Occipital lobe (tissue), 2 donors: Measurements from ENCODE around the gene GLYR1. TPM values are rescaled to one million over a fixed set of nuclear protein-coding genes. Genes with fewer than 3 reads are reported as not detected.

Experiments used
- DNase-seq: peaks from one replicate; lab custom pipeline; 2025; lab: John Stamatoyannopoulos, UW
- total RNA-seq: library from RNA; depleted of rRNA; stranded (reverse); fragments of >200 nt; gene quantifications from one replicate; pipeline ENCODE4 v1.2.3, GENCODE V29; 2014

GLYR1 gene
- total RNA-seq, 1 donor from 2014 or later: 70.2 TPM

DNA sequence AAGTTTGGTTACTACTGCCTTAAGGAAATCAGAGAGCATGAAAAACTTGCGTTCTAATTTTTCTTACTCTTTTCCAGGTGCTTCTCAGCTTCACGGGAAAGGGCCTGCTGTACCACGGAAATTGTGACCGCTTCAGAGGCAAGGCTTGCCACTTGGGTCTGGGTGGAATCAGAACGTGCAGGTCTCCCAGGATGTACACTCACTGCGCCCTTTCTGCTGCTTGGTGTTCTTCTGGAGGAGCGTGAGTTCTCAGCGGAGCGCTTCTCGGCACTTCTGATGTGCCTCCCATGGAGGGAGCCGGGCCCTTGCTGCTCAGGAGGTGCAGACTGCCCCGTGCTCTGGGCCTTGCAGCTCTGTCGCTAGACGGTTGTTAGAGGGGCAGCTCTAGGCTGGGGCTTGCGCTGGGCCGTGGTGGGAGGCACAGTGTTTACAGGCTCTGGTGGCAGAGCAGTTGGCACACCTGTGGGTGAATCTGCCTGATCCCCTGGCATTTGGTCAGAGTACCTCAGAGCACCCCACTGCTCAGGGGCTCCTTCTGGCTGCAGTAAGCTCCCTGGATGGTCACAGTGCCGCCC is 33.0 kb upstream of the GLYR1 start:
- DNase-seq: no peak

DNA sequence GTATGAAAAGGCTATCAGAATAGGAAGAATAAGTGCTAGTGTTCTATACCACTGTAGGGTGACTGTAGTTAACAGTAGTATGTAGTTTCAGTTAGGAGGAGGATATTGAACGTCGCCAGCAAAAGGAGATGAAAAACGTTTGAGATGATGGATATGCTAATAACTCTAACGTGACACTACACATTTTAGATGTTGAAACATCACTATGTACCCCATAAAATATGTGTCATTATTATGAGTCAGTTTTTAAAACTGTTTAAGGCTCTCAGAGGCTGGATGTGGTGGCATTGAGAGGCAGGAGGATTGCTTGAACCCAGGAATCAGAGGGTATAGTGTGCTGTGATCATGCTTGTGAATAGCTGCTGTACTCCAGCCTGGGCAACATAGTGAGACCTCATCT is 32.0 kb upstream of the GLYR1 start:
- DNase-seq: no peak

DNA sequence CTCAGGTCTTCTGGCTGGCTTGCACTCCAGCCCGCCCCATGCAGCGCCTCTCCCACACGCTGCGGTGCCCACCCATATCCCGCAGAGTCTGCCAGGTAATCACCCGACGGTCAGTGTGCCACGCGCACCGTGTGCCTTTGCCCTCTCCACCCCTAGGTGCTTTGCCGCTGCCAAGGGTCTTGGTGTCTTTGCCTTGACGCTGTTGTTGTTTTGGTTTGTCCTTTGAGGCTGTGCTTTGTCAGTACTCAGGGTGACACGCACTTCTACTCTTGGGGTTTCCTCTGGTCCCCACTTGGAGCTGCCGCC is 30.2 kb upstream of the GLYR1 start:
- no peak for DNase-seq

DNA sequence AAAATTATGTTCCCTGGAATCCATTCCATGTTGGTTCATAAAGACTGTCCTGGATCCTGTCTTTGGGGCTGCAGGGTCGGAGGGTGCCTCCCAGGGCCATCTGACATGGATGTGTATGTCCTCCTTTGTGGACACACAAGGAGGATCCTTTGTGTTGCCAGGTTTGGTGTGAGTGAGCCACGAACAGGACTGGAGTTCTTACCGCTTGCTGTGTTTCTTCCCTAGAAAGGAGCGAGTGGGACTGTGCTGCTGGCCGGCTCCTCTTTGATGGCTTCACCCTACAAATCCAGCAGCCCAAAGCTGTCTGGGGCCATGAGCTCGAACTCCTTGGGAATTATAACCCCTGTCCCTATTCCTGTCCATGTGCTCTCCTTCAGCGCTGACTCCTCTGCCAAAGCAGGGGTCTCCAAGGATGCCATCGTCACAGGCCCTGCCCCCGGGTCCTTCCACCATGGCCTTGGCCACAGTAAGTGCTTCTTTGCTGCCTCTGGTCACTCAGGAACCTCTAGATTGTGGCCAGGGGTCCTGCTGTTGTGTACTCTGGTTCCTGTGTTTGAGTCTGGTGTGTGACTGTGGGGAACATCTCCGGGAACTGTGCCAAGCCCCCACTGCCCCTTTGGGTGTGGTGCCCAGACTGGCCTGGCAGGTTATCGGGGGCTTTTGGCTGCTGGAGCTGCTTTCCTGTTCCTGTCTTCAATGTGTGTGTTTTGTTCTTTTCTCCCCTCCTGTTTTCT is 29.7 kb upstream of the GLYR1 start:
- DNase-seq: no peak

DNA sequence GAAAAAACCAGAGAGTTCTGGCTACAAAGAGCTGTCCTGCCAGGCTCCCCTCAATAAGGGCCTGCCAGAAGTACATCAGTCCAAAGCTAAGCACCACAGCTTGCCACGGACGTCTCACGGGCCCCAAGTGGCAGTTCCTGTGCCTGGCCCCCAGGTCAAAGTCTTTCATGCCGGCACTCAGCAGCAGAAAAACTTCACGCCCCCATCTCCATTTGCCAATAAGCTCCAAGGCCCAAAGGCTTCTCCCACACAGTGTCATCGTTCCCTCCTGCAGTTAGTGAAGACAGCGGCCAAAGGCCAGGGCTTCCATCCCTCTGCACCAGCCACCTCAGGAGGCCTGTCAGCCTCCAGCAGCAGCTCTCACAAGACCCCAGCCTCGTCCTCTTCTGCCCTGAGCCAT is 27.6 kb upstream of the GLYR1 start:
- no peak for DNase-seq

DNA sequence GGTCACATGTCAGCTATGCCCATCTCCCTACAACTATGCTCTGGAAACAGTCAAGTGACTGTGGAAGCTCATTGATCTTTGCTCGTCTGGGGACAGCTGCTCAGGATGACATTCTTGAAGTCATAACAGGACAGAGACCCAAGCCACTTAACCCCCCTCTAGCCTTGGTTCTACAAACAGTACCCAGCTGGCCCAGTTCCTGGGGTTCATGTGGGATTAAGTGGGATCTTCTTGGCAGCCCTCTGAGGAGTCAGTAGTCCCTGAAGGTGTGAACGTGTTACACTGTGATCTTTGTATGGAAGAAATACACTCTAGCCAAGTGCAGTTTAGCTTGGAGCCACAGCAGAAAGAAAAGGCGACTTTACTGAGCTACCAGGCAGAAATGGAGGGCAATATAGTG is 26.0 kb upstream of the GLYR1 start:
- DNase-seq: no peak

DNA sequence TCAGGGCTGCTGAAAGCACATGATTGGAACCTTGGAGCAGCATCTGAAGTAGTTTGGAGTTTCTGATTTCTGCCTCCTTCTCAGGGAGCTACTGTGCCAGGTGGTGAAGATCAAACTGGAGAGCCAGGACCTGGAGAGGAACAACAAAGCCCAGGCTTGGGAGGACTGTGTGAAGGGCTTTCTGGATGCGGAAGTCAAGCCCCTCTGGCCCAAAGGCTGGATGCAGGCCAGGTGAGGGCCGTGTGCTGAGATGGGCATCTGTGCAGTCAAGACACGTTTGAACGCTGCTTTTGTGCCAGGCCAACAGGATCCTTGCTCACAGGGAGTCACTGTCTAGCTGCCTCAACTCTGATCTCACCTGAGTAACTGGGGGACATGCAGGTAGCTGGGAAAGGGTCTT is 24.0 kb upstream of the GLYR1 start:
- no peak for DNase-seq

DNA sequence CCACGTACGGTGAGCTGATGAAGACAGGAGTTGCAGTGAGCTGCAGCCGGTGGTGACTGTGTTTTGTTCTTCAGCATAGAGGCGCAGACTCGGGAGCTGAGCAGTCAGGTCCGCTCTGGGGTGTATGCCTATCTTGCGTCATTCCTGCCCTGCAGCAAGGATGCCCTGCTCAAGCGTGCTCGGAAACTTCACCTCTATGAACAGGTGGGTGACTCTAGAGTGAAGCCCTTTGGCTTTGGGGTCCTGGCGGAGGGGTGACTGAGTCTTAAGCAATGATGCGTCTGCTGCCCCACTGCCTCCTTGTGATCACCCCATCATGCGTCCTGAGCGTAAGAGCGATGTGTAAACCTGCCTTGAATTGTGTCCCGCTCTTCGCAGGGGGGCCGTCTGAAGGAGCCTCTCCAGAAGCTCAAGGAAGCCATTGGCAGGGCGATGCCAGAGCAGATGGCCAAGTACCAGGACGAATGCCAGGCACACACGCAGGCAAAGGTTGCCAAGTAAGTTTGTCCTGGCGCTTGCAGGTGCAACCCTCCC is 23.1 kb upstream of the GLYR1 start:
- no peak for DNase-seq

DNA sequence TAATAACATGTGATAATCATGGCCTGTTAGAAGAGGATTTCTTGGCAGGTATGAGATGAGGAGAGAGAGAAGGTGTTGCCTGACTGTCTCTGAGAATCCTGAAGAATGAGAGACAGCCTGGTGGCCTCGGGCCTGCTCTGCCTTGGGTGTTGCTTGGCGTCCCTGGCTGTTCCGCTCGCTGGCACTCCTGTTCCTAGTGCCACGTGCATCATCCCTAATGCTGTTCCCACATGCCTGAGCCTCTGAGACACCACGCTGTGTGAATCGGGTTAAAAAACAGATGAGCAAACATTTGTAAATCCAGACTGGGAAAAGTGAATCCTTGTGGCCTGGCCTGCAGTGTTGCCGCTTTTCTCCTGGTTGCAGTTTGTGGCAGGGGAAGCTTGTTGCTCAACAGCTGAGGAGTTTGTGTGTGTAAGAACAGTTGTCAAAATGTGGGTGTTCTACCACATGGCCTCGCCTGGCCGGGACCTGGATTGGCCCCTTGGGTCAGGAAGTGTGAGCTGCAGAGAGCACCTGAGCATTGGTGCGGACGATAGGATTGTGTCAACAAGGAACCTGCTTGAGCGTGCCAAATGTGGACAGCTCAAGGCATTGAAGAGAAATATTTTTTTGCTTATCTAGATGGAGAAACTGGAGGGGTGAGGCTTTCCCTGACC is 22.2 kb upstream of the GLYR1 start:
- DNase-seq: no peak

DNA sequence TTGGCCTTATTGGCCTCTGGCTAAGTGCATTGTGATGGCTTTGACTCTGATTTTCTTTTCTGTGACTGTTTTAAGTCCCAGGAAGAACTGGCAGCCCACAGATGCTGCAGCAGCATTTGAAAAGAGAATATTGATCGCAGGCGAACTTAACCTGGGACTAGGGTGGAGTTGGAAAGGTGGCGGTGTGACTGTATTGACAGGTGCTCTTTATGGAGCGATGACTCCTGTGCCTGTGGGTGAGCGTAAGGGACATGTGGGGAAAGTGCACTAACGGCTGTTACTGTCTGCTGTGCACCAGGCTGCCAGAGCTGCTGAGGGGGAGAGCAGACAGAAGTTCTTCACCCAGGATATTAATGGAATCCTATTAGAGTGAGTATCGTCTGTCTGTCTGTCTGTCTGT is 21.4 kb upstream of the GLYR1 start:
- no peak for DNase-seq

DNA sequence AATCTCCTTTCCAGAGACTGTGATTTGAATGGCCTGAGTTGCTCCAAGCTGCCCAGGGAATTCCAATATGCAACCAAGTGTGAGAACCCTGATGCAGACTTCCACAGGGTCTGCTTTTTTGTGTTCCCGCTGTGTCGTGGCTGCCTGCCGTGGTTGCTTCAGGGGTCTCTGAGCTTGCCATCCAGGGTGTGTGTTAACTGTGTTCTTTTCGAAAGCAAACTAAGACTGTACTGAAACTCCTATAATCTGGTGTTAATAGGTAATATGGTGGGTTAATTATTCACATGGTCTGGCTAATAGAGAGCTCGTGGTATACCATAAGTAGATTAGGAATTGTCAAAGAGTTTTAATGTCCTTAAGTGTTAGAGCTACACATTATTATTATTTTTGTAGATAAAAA is 20.9 kb upstream of the GLYR1 start:
- no peak for DNase-seq

DNA sequence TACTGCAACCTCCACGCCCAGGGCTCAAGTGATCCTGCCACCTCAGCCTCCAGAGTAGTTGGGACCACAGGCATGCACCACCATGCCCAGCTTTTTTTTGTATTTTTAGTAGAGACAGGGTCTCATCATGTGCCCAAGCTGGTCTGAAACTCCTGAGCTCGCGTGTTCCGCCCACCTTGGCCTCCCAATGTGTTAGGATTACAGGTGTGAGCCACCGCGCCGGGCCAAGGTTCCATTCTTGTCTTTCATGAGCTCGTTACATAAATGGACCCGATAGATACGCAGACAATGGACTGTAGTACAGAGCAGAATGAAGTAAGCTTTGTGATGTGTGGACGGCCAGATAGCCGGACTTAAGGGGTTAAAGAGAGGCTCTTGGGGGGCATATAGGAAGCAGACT is 19.5 kb upstream of the GLYR1 start:
- DNase-seq: no peak

DNA sequence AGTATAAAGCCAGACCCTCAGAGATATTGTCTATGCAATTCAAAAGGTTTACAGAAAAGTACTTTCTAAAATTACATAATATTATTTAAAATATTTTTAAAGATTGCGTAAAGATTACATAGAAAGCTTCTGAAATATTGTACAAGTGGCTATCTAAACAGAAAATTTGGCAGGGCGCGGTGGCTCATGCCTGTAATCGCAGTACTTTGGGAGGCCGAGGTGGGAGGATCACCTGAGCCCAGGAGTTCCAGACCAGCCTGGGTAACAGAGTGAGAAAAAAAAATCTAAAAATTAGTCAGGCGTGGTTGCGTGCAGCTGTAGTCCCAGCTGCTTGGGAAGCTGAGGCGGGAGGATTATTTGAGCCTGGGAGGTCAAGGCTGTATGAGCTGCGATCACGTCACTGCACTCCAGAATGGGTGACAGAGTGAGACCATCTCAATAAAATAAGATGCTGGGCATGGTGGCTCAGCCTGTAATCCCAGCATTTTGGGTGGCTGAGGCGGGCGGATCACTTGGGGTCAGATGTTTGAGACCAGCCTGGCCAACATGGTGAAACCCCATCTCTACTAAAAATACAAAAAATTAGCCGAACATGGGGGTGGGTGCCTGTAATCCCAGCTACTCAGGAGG is 18.3 kb upstream of the GLYR1 start:
- no peak for DNase-seq

DNA sequence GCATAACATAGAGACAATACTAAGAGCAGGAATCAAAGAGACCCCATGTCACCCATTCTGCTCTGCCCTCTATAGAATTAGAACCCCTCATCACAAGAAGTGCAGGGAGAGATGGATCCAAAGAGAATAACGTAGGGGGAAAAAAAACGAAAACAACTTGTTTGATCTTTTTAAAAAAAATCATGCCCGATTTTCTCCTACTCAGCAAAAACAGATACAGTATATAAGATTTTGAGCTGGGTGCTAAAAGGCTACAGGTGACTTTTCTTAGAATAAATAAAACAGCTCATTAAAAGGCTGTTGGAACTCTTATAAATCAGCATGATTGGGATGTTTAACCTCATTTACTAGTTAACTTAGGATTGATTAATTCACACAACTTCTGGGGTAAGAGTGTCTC is 17.6 kb upstream of the GLYR1 start:
- no peak for DNase-seq

DNA sequence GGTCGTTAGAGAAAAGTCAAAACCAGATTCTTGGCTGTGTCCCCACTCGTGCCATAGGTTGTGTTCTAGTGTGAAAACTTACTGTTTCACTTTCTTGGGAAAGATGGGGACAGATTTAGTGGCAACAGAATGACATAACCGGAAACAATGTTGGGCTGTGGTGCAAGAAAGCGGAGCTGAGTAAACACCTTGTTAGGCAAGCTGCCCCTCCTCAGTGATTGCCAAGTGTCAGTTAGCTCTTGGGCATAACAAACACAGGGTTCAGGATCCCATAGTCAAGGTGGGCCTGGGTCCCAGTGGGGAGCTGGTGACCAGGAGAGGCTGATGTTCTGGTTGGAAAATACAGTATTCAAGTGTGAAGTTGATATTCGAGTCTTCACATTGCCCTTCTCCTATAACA is 15.6 kb upstream of the GLYR1 start:
- no peak for DNase-seq

DNA sequence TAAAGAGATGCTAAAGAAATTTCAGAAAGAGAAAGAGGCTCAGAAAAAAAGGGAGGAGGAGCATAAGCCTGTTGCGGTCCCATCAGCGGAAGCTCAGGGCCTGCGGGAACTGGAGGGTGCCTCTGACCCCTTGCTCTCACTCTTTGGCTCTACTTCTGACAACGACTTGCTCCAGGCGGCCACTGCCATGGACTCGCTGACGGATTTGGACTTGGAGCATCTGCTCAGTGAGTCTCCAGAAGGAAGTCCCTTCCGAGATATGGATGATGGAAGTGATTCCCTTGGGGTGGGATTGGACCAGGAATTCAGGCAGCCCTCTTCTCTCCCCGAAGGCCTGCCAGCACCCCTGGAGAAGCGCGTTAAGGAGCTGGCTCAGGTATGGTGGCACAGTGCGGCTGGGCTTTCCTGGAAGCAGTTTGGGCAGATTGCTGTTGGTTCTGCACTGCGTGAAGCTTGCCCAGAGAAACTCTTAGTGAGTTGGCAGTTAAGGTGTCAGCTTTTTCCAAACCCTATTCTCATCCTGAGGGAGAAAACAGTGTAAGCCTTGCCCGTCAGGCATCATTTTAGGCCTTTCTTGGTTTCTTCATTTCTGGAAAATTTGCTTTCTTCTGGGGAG is 13.7 kb upstream of the GLYR1 start:
- DNase-seq: no peak

DNA sequence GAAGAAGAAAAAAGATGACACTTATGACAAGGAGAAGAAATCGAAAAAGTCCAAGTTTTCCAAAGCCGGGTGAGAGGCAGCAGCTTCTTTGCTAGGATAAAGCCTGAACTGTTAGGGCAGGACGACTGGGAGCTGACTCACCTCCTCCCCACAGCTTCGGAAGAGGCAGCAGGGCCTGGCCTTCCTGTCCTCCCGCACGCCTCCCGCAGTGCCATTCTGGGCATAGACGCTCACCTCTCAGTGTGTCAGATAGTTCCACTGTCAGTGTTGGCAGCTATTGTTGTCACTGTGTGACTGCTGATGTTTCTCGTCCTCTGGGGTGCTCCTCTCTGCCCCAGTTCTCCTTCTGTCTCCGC is 12.8 kb upstream of the GLYR1 start:
- DNase-seq: no peak

DNA sequence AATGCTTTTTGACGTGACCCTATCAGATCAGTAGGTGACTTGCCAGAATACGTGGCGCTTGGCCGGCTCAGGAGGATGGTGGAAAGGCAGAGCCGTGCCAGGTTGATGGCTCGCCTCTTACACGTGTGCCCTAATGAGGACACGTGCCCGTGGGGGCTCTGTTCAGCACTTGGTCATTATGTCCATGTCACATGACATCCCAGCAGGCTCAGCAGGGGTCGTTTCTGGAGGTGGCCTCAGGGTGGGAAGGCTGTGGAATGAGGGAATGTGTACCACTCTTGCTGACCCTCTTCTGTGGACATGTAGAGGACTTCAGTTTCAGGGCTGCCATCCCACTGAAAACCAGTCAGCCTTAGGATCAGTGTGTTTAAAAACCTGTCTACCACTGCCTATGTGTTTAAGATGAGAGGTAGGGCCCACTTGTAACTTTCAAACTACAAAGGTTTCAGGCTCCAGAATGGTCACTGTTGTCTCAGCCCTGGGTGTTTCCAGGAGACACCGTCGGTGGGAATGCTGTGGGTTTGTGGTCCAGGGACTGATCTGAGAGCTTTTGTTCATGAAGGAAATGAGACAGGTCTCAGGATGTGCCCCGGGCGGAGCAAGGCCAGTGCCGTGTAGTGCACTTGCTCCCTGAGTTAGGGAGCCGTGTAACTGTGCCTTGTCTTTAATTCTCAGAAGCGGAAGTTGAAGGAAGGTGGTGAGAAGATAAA is 12.3 kb upstream of the GLYR1 start:
- no peak for DNase-seq

DNA sequence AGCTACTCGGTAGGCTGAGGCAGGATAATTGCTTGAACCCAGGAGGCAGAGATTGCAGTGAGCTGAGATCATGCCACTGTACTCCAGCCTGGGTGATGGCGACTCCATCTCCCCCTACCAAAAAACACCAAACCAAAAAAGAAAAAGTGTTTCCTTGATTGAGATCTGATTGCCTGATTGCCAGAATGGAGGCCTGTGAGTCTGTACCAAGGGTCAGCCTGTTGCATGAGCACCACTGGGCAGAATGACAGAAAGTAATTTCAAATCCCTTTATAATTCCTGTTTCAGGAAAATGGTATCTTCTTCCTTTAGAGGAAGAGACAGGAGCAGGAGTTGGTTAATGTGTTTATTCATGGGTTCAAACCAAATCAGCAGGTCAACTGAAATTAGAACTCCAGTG is 8.7 kb upstream of the GLYR1 start:
- no peak for DNase-seq

DNA sequence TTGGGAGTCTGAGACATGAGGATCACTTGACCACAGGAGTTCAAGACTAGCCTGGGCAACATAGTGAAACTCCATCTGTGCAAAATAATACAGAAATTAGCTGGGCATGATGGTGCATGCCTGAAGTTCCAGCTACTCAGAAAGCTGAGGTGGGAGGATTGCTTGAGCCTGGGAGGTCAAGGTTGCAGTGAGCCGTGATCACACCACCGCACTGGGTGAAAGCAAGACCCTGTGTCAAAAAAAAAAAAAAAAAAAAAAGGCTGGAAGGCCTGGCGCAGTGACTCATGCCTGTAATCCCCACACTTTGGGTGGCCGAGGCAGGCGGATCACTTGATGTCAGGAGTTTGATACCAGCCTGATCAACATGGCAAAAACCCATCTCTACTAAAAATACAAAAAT is 8.3 kb upstream of the GLYR1 start:
- DNase-seq: no peak

DNA sequence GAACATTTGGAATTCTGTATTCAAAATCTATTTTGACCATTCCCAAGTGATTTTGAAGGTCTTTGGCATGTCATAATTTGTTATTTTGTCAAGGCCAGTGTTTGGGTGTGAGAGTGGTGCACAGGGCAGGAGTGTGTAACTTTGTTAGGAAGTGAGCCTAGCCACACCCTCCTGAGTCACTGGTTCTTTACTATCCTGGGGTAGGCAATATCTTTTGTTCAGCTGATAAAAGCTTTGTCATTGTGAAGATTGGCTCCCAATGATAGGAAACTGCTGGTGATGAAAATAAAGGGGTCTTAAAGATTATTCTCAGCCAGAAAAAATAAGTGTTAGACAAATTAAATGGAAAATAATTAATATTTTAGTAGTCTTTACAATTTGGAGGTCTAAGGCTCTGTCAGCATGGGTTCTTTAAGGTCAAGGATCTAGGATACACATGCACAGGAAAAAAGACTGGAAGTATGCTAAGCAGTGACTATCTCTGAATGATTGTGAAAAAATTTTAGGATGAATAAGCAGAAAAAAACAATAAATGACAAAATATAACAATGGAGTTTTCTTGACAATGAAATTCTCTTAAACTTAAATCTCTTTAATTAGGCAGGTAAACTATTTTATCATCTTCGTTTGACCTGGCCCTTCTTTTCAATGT is 5.3 kb upstream of the GLYR1 start:
- no peak for DNase-seq
